Sigmoid colon (tissue), 7 donors: ENCODE data around the gene VGLL4. TPM values are rescaled to one million over a fixed set of nuclear protein-coding genes. Genes with fewer than 3 reads are reported as not detected.

Experiments
- DNase-seq: peaks from one replicate; pipeline ENCODE4 v3.0.0-alpha.2; 2019
- H3K27ac ChIP-seq, 4 donors: fragments of 200-600 bp; sonication (generic); one replicate each; pipeline ENCODE4 v1.5.1; 2016 to 2019; ENCODE audit warnings: mild to moderate bottlenecking in 1 of 4
- H3K27me3 ChIP-seq, 3 donors: fragments of 200-600 bp; sonication (generic); one replicate each; pipeline ENCODE4 v1.5.1; 2019; ENCODE audit warnings: mild to moderate bottlenecking in 1 of 3
- H3K36me3 ChIP-seq, 4 donors: fragments of 200-600 bp; sonication (generic); one replicate each; pipeline ENCODE4 v1.5.1; 2016 to 2019
- H3K4me1 ChIP-seq, 4 donors: fragments of 200-600 bp; sonication (generic); one replicate each; pipeline ENCODE4 v1.5.1; 2017 to 2019
- H3K4me3 ChIP-seq, 4 donors: fragments of 200-600 bp; sonication (generic); one replicate each; pipeline ENCODE4 v1.5.1; 2017 to 2019; ENCODE audit warnings: mild to moderate bottlenecking in 2 of 4, moderate library complexity in 1 of 4
- H3K9me3 ChIP-seq, 4 donors: fragments of 200-600 bp in 3 of 4; sonication (generic) in 3 of 4; one replicate each; pipeline versions ENCODE4 v1.5.1 to v1.6.1; 2013 to 2019
- CTCF ChIP-seq, 4 experiments: fragments of 450-650 bp in 3 of 4; fragments of 200-600 bp in 1 of 4; IDR thresholded peaks; one replicate each; pipeline ENCODE4 v1.5.1; 2016 to 2019; ENCODE audit warnings: antibody characterized with exemption in 4 of 4, mild to moderate bottlenecking in 3 of 4, moderate library complexity in 2 of 4
- EP300 ChIP-seq, 4 donors: sonication (generic); formaldehyde crosslinking; IDR thresholded peaks; one replicate each; pipeline ENCODE4 v1.6.1; 2017; ENCODE audit warnings: antibody characterized with exemption in 4 of 4
- POLR2A ChIP-seq, 2 donors: fragments of 450-650 bp; IDR thresholded peaks; one replicate each; pipeline ENCODE4 v1.6.1; 2016; ENCODE audit warnings: antibody characterized with exemption in 2 of 2, mild to moderate bottlenecking in 2 of 2, moderate library complexity in 2 of 2
- POLR2AphosphoS5 ChIP-seq, 4 donors: sonication (generic); formaldehyde crosslinking; IDR thresholded peaks; one replicate each; pipeline ENCODE4 v1.6.1; 2017; ENCODE audit warnings: antibody characterized with exemption in 4 of 4
- WGBS, 2 donors: extraction: QIAGEN DNeasy Blood & Tissue Kit; methylation state at CpG; one replicate each; pipeline ENCODE4 v1.1.7; 2013; 5-methylcytosine and 5-hydroxymethylcytosine counted together
- intact Hi-C: fragments of 100-400 bp; cut with DNase I; formaldehyde crosslinking; loops from one replicate; pipeline ENCODE4 v1.15.1; 2023
- polyA plus RNA-seq, 3 donors: library from polyadenylated mRNA; stranded (reverse); fragments of 200-250 nt; gene quantifications; one replicate each; pipeline ENCODE4 v1.2.3, GENCODE V29; 2013
- total RNA-seq, 4 donors: library from RNA; depleted of rRNA; stranded (reverse); fragments of >200 nt; gene quantifications; one replicate each; pipeline ENCODE4 v1.1.0, GENCODE V29; 2016
- donor health status: healthy with polysubstance abuse.
- donor health status: Bipolar disorder and iron deficiency.
- donor health status: healthy.

The VGLL4 gene
- total and polyA plus RNA-seq, 7 donors: 26.4 to 56.5 (median 41.5) TPM

DNA sequence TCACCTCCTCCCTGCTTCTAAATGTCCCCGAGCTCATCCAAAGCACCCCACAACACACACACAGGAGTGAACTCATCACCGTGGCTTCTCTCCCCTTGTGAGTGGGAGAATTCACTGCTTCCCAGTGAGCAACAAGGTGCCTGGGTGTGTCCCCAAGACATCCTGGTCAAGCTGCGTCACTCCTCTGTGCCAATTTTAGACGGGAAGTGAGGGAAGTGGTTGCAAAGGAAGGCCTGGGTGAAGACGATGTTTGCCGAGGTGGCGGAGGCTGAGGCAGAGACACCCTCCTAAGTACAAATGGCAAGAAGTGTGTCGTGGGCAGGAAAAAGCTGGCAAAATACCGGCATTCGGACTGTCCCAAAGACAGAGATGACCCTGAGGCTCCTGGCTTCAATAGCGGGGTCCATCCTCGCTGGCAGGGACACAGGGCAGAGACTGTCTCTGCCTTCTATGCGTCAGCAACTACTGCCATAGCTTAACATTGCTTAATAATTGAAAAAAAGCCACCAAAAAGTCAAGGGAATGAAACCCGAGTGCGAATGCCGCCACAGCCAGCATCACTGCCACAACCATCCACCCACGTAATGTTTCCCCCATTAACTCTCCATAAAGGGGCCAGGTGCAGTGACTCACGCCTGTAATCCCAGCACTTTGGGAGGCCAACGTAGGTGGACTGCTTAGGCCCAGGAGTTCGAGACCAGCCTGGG is 72.8 kb downstream of the VGLL4 start:
- TF ChIP-seq CTCF (IDR thresholded peaks at IDR 0.05) (no peak), EP300 (IDR thresholded peaks at IDR 0.05) (no peak)
- WGBS, 2 donors: 82 to 88% methylated on average over 20 of the region's 20 CpGs
- H3K27me3 ChIP-seq: no peaks in the 10 kb centered on the region
- no peak for DNase-seq
- peaks cover 0 to 22% (median 0%) of the 10 kb centered on the region in 4 donors for H3K36me3 ChIP-seq
- H3K27ac ChIP-seq: peak overlapping the region; percentile 8 to 91 (median 86)
- no peak overlapping the region for H3K4me3 ChIP-seq
- intact Hi-C loops: no loop called here
- H3K4me1 ChIP-seq: peaks cover 0 to 67% (median 31%) of the 10 kb centered on the region in 4 donors
- H3K9me3 ChIP-seq: no peaks in the 10 kb centered on the region

- intact Hi-C loops: no loop called here
- Histone ChIP-seq H3K36me3 (peaks cover 0 to 21% (median 0%) of the 10 kb centered on the region in 4 donors), H3K27ac (peak overlapping the region; percentile 73 to 91 (median 86)), H3K4me3 (no peak overlapping the region), H3K27me3 (no peaks in the 10 kb centered on the region), H3K4me1 (peaks cover 0 to 60% (median 31%) of the 10 kb centered on the region in 4 donors), H3K9me3 (no peaks in the 10 kb centered on the region)
- WGBS, 2 donors: 81 to 82% methylated on average over 13 of the region's 13 CpGs
- TF ChIP-seq CTCF (IDR thresholded peaks at IDR 0.05) (no peak), POLR2A (IDR thresholded peaks at IDR 0.05) (no peak), POLR2AphosphoS5 (IDR thresholded peaks at IDR 0.05) (no peak)
- no peak for DNase-seq
Measured at GRCh38 chr3:11570251-11570650, 73.5 kb downstream of the VGLL4 start.

- TF ChIP-seq CTCF (IDR thresholded peaks at IDR 0.05) (no peak), EP300 (IDR thresholded peaks at IDR 0.05) (no peak), POLR2A (IDR thresholded peaks at IDR 0.05) (no peak), POLR2AphosphoS5 (IDR thresholded peaks at IDR 0.05) (no peak)
- Histone ChIP-seq H3K4me1 (peaks cover 0 to 59% (median 31%) of the 10 kb centered on the region in 4 donors), H3K4me3 (no peak overlapping the region), H3K36me3 (peaks cover 0 to 23% (median 5%) of the 10 kb centered on the region in 4 donors), H3K9me3 (no peaks in the 10 kb centered on the region), H3K27ac (peak overlapping the region; percentile 73 to 91 (median 86)), H3K27me3 (no peaks in the 10 kb centered on the region)
- 83 to 88% methylated on average over 13 of the region's 13 CpGs for WGBS, 2 donors
- intact Hi-C loops: no loop called here
- DNase-seq: no peak
Measured at GRCh38 chr3:11569156-11569741, 74.5 kb downstream of the VGLL4 start.

GRCh38 chr3:11568503-11569155 is 75.1 kb downstream of the VGLL4 start:
- TF ChIP-seq POLR2AphosphoS5 (IDR thresholded peaks at IDR 0.05) (peak in 3 of 4 donors; percentile 35 to 72 (median 41)), EP300 (IDR thresholded peaks at IDR 0.05) (no peak)
- peaks cover 0 to 56% (median 31%) of the 10 kb centered on the region in 4 donors for H3K4me1 ChIP-seq
- no peaks in the 10 kb centered on the region for H3K9me3 ChIP-seq
- peak; percentile 93 for DNase-seq
- intact Hi-C loops: no loop called here
- peaks cover 0 to 23% (median 9%) of the 10 kb centered on the region in 4 donors for H3K36me3 ChIP-seq
- no peaks in the 10 kb centered on the region for H3K27me3 ChIP-seq
- 77 to 79% methylated on average over 29 of the region's 29 CpGs for WGBS, 2 donors
- H3K4me3 ChIP-seq: peak overlapping the region in 3 of 4 donors; percentile 20 to 35 (median 24)
- H3K27ac ChIP-seq: peak overlapping the region; percentile 73 to 91 (median 86)
